Measurements from ENCODE around the gene MAP3K13. TPM values are rescaled to one million over a fixed set of nuclear protein-coding genes. Genes with fewer than 3 reads are reported as not detected.
"Not testable (repeated sequence)": the region's sequence is repeated elsewhere in the genome, so short reads cannot be mapped to it uniquely, and the experiment has no call there.

MAP3K13 gene
- total and polyA plus RNA-seq, 10 of the 15 experiments (the other 5 are each of a cell fraction or from before 2014, with no cell fraction given), result 10.5 to 70.8 (median 26.8) TPM

DNA sequence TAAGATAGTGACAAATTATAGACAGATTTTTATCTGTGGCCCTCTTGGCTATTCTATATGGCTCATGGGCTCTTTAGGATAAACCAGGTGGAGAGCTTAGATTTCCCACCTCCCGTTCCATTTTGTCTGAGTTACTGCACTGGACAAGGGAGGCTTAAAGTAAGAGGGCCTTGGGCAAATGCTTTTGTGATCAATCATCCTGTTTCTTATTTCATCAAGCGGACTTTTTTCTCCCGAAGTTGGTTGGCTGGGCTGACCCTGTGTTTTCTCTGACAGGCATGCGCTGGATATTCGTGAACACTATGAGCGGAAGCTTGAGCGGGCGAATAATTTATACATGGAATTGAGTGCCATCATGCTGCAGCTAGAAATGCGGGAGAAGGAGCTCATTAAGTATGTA lies 102.5 kb downstream of the MAP3K13 start (continued):
- TF ChIP-seq, protein P1, sequence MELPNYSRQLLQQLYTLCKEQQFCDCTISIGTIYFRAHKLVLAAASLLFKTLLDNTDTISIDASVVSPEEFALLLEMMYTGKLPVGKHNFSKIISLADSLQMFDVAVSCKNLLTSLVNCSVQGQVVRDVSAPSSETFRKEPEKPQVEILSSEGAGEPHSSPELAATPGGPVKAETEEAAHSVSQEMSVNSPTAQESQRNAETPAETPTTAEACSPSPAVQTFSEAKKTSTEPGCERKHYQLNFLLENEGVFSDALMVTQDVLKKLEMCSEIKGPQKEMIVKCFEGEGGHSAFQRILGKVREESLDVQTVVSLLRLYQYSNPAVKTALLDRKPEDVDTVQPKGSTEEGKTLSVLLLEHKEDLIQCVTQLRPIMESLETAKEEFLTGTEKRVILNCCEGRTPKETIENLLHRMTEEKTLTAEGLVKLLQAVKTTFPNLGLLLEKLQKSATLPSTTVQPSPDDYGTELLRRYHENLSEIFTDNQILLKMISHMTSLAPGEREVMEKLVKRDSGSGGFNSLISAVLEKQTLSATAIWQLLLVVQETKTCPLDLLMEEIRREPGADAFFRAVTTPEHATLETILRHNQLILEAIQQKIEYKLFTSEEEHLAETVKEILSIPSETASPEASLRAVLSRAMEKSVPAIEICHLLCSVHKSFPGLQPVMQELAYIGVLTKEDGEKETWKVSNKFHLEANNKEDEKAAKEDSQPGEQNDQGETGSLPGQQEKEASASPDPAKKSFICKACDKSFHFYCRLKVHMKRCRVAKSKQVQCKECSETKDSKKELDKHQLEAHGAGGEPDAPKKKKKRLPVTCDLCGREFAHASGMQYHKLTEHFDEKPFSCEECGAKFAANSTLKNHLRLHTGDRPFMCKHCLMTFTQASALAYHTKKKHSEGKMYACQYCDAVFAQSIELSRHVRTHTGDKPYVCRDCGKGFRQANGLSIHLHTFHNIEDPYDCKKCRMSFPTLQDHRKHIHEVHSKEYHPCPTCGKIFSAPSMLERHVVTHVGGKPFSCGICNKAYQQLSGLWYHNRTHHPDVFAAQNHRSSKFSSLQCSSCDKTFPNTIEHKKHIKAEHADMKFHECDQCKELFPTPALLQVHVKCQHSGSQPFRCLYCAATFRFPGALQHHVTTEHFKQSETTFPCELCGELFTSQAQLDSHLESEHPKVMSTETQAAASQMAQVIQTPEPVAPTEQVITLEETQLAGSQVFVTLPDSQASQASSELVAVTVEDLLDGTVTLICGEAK (IDR thresholded peaks at IDR 0.05; ENCODE audit: borderline replicate concordance), result no peak
- TF ChIP-seq, protein P2, sequence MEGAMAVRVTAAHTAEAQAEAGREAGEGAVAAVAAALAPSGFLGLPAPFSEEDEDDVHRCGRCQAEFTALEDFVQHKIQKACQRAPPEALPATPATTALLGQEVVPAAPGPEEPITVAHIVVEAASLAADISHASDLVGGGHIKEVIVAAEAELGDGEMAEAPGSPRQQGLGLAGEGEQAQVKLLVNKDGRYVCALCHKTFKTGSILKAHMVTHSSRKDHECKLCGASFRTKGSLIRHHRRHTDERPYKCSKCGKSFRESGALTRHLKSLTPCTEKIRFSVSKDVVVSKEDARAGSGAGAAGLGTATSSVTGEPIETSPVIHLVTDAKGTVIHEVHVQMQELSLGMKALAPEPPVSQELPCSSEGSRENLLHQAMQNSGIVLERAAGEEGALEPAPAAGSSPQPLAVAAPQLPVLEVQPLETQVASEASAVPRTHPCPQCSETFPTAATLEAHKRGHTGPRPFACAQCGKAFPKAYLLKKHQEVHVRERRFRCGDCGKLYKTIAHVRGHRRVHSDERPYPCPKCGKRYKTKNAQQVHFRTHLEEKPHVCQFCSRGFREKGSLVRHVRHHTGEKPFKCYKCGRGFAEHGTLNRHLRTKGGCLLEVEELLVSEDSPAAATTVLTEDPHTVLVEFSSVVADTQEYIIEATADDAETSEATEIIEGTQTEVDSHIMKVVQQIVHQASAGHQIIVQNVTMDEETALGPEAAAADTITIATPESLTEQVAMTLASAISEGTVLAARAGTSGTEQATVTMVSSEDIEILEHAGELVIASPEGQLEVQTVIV (IDR thresholded peaks at IDR 0.05; ENCODE audit: borderline replicate concordance, partially characterized antibody), result no peak
- TF ChIP-seq HCFC1 (IDR thresholded peaks at IDR 0.05; ENCODE audit: low read length), result no peak

DNA sequence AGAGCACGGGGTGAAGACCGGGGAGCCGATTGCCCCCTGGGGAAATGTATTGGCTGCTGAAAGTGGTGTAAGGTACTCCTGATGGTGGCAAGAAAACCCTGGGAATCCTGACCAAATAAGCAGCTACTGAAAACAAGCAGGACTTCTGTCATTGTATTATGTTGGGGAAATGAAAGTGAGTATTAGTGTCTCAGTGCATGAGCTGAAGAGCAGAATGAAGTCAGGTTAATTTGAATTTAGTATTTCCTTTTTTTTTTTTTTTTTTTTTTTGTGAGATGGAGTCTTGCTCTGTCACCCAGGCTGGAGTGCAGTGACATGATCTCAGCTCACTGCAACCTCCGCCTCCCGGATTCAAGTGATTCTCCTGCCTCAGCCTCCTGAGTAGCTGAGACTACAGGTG lies 103.2 kb downstream of the MAP3K13 start:
- H3K4me1 ChIP-seq (ENCODE audit: control insufficient read depth, insufficient read depth, low read length); H2AFZ ChIP-seq (ENCODE audit: control insufficient read depth, low read depth, low read length); BruUV-seq (replicated peaks); H3K9me3 ChIP-seq (replicated peaks; ENCODE audit: control insufficient read depth, insufficient read depth, low read length); H3K4me3 ChIP-seq; H3K27ac ChIP-seq (ENCODE audit: control insufficient read depth, insufficient read depth); DNase-seq (ENCODE audit: low read depth, low spot score); FAIRE-seq; ATAC-seq; H3K9ac ChIP-seq (ENCODE audit: control insufficient read depth, insufficient read depth, low read length); in situ Hi-C loops (cut with MboI); H3K36me3 ChIP-seq (ENCODE audit: control insufficient read depth in 2 of 2, insufficient read depth in 2 of 2, low read length in 1 of 2); H3K27me3 ChIP-seq (replicated peaks in 1 of 2; ENCODE audit: control insufficient read depth in 2 of 2, insufficient read depth in 2 of 2, low read length in 1 of 2); H4K20me1 ChIP-seq (ENCODE audit: control insufficient read depth, insufficient read depth); intact Hi-C loops (cut with micrococcal nuclease; ENCODE audit: unreplicated experiment); POLR2A ChIA-PET; H3K79me2 ChIP-seq (ENCODE audit: control insufficient read depth, insufficient read depth, low read length); SMC1A ChIA-PET (ENCODE audit: uncharacterized antibody, unreplicated experiment); H3K4me2 ChIP-seq (ENCODE audit: control insufficient read depth, insufficient read depth): not testable (repeated sequence)
- WGBS (ENCODE audit: insufficient coverage, insufficient replicate concordance, low lambda C conversion rate, missing lambda C conversion rate), result 97% methylated on average over 4 of the region's 5 CpGs
- CTCF ChIA-PET, result interaction anchor here (0.7 to 3.4 kb wide), 2 partner anchors 93 to 477 kb away, joined by 3 to 8 read pairs; no protein-coding TSS in a partner anchor
- RAD21 ChIA-PET (ENCODE audit: unreplicated experiment), result interaction anchor here (0.7 kb wide), 1 partner anchor 14 kb away, joined by 5 read pairs; no protein-coding TSS in a partner anchor

Data from GM12878 (cell line).